ENCODE results near the gene CYP26B1.

The CYP26B1 gene, protein sequence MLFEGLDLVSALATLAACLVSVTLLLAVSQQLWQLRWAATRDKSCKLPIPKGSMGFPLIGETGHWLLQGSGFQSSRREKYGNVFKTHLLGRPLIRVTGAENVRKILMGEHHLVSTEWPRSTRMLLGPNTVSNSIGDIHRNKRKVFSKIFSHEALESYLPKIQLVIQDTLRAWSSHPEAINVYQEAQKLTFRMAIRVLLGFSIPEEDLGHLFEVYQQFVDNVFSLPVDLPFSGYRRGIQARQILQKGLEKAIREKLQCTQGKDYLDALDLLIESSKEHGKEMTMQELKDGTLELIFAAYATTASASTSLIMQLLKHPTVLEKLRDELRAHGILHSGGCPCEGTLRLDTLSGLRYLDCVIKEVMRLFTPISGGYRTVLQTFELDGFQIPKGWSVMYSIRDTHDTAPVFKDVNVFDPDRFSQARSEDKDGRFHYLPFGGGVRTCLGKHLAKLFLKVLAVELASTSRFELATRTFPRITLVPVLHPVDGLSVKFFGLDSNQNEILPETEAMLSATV

GRCh38 chr2:72147303-72147971 lies at the start of gene CYP26B1:
Gene CYP26B1 (minus strand): TSS chr2:72147862. CDS start chr2:72147834, 28 bp downstream.
- peak; percentile 23 for DNase-seq

DNA sequence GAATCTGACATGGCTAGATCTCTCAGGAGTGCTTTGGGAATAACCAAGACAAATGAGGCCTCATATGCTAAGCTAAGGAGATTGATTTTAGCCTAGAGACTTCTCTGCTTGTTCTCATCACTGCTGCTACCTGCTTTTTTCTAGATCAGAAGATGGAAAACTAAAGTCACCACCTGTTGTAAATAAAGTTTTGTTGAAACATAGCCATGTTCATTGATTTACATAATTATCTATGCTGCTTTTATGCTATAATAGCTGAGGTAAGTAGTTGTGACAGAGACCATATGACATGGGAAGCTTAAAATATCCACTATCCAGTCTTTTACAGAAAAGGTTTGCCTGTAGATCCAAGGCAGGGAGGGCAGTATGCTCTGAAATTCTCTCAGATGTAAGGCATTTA lies 46.1 kb upstream of the CYP26B1 start:
- no peak for DNase-seq

GRCh38 chr2:72191441-72191840 lies 43.8 kb upstream of the CYP26B1 start:
- DNase-seq, result no peak

DNA sequence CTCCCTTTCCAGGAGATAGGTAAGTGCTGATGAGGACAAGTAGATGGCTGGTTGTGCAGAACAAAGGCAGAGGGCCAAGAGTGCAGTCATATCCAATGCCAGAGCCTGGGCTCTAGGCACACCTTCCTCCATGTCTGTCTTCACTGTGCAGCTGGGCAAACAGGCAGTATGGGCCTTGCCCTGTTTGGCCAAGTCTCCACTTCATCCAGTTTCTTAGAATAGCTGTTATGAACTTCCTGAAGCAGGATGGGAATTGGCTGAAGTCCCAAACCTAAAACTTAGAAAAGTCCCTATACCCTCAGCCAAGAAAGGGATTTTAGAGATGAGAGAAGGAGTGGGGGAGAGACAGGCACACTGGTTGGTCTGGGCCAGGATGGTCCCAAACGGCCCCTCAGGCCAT lies 37.5 kb upstream of the CYP26B1 start:
- no peak for DNase-seq

- no peak for DNase-seq
Measured at GRCh38 chr2:72183466-72183865, 35.8 kb upstream of the CYP26B1 start.

- DNase-seq, result no peak
Measured at GRCh38 chr2:72183016-72183415, 35.4 kb upstream of the CYP26B1 start.

DNA sequence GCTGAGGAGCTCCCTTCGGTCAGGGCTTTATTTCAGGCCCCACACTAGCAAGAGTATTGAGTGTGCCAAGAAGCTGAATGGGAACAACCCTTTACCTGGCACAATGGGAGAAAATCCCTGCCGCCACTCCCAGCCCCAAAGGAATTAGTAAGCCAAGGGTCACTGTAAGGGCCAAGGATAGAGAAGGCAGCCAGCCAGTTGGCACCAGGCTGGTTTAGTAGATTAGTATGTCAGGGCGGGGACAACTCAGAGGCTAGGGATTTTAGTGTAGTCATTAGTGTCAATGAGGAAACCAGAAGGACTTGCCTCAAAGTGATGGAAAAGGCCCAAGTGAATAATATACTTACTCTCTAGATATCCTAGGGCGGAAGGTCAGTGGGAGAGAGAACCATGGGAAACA lies 34.9 kb upstream of the CYP26B1 start:
- no peak for DNase-seq

DNA sequence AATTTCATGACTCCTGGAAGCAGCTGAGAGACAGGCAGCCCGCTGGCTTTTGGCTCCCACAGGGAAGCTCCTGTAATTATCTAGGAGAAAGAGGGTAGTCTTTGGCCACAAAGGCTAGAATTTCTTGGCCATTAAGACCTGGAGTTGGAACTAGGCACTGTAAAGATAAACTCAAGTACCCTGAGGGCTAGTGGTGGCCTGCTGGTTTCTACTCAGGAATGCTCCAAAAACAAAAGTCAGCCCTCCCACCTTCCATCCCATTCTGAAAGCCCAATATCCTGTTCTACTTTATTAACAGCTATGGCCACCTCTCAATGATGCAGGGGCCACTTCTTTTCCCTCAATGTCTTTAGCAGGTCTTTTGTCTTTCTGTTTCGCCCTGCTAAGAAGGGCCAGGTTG lies 34.0 kb upstream of the CYP26B1 start:
- DNase-seq, result no peak

GRCh38 chr2:72180351-72180750 lies 32.7 kb upstream of the CYP26B1 start:
- DNase-seq, result no peak

GRCh38 chr2:72178551-72178950 lies 30.9 kb upstream of the CYP26B1 start:
- no peak for DNase-seq

DNA sequence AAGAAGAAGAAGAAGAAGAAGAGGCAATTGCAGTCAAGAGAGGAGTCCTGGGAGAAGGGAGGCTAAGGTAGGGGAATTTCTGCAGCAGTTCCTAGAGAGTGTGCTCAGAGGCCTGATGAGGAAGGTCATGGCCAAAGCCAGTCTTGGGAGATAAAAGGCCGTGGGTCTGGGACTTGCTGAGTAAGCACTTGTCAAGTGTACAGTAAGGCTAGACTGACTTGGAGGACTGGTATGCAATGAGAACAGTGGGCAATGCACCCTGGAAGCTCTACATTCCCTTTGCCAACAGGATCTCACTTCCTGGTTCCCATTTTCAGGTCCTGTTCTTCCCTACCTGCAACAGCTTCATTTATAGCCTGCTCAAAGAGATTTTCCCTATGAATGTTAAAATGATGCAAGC lies 28.6 kb upstream of the CYP26B1 start:
- no peak for DNase-seq

DNA sequence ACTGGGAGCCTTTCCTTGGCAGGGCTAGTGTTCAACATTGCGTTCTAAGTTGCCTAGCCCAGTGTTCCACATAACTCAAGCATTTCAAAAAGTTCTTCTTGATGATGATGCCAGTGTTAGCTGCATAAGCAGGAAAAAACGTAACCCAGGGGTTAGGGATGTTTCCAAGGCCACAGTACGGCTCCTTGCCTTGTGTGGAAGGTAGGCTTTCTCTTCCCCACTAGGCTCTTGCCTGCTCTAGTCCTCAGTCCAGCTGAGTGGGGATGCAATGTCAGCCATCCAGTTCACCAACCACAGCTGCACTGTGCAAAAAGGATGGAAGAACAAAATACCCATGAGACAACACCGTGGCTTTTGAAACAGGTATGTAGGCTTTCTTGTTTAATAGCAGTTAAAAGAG lies 28.0 kb upstream of the CYP26B1 start:
- DNase-seq, result no peak

GRCh38 chr2:72173640-72174321 lies 26.1 kb upstream of the CYP26B1 start:
- no peak for DNase-seq

- DNase-seq, result no peak
Measured at GRCh38 chr2:72172478-72172877, 24.8 kb upstream of the CYP26B1 start.

DNA sequence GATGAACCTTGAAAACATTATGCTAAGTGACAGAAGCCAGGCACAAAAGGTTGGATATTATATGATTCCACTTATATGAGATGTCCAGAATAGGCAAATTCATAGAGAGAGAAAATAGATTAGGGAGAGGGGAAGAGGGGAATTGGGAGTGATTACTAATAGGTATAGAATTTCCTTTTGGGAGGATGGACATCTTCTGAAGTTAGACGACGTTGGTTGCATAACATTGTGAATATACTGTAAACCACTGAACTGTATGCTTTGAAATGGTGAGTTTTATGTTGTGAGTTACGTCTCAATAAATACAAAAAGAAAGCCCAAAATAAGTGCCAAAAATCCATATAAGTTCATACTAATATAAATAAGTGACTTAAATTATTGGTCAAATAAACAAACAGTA lies 18.6 kb upstream of the CYP26B1 start:
- DNase-seq, result no peak

DNA sequence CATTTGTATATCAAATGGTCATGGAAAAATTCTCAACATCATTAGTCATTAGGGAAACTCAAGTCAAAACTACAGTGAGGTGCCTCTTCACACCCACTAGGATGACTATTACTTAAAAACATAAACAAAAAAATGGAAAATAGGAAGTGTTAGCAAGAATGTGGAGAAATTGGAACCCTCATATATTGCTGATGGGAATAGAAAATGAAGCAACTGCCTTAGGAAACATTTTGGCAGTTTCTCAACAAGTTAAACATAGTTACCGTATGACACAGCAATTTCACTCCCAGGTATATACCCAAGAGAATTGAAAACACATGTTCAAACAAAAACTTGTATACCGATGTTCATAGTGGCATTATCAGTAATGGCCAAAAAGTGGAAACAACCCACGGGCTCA lies 18.1 kb upstream of the CYP26B1 start:
- DNase-seq, result no peak

DNA sequence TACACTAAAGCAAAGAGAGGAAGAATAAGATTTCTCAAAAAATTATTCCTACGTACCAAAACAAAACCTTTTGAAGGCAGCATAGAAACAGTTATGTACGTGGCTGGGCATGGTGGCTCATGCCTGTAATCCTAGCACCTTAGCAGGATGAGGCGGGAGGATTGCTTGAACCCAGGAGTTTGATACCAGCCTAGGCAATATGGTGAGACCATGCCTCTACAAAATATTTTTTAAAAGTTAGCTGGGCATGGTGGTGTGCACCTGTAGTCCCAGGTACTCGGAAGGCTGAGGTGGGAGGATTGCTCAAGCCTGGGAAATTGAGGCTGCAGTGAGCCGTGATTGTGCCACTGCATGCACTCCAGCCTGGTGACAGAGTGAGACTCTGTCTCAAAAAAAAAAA lies 14.9 kb upstream of the CYP26B1 start:
- DNase-seq, result no peak

DNA sequence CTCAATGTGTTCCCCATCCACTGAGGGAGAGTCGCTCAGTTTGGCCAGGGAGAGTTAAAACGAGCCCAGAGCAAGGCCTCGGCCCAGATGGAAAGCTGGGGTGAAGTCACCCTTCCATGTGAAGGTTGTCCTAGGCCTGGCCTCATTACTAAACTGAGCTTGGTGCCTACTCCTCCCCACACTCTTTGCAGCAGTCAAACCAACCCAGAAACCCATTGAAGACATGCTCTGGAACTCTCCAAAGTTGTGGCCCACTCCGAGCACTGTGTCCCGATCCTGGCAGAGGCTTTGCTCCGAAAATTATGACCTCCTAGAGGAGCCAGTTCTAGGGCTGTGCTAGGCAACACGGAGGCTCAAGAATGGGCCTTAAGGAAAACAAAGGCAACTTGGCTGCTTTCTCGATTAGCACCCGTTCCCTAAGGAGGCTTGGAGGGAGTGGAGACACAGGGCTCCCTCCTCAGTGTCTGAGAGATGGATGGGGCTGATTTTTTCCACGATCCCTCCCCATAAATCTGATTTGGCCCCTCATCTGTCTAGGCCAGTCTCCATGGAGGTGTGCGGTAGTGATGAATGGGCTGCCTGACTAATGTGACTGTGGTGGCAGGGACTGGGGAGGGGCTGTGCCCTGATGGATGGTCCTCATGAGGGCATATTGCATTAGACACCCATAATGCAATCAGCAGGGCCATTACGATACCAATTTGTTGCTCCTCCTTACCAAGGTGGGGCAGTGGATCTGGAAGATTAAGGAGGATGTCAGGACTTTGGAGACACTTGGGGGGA lies 11.7 kb upstream of the CYP26B1 start:
- no peak for DNase-seq

GRCh38 chr2:72157871-72158771 lies 10.5 kb upstream of the CYP26B1 start:
- no peak for DNase-seq

DNA sequence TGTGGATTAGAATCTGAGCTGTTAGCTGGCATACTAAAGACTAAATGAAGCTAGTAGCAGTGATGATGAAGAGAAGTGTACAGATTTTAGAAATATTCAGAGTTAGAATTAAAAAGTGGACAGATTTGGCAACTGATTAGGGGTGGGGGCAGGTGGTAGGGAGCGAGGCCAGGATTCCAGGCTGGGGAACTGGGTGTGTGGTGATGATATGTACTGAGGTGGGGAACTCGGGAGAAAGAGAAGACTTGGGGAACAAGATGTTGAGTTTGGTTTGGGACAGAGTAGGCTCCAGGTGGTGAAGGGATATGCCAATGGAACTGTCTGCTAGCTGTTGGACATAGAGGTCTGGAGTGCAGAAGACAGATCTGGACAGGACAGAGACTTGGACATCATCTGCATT lies 9.2 kb upstream of the CYP26B1 start:
- DNase-seq, result no peak

DNA sequence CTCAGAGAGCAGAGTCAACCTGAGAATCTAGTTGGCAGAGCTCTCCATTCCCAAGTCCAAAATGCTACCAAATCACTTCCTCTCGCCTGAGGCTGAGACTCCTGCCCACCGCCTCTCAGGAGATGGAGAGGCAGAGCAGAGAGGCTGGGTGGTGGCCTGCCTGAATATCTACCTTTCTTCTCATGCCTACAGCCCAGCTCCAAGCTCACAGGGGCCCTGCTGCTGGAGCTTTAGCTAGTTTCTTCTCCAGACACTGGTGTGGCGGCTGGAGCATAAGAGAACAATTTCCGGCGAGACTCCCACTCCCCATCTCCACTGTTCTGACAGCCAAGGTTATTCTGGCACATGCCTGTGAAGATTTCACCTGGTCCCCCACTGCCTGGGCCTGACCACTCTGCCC lies 8.1 kb upstream of the CYP26B1 start:
- no peak for DNase-seq

DNA sequence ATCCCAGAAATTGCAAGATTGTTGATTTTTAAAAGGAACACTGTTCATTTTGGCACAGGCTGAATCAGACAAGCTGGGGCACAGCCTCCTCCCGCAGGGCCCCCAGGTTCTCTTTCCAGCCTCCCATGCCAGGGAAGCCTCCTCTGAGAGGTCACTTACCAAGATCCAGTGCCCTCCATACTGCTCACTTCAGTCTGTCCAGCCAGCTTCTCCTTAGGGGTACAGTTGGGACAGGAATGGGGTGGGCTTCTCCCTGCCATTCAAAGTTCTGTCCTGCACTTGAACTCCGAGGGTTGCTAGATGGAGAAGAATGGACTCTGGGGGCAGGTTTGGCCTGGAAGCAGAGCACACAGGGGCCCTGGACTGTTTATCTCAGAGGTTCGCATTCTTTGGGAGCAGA lies 7.5 kb upstream of the CYP26B1 start:
- DNase-seq, result no peak

Measured in stimulated activated CD8-positive, alpha-beta memory T cell treated with anti-CD3 and anti-CD28 coated beads, Interleukin-4, amount 100 ng/mL, for 48 hours (primary cell).